ENCODE measurements around the gene KIF15. TPM values are rescaled to one million over a fixed set of nuclear protein-coding genes. Genes with fewer than 3 reads are reported as not detected.

KIF15 gene
- total and polyA plus RNA-seq, 3 donors from 2014 or later: 10.1 to 26.5 (median 16.7) TPM

DNA sequence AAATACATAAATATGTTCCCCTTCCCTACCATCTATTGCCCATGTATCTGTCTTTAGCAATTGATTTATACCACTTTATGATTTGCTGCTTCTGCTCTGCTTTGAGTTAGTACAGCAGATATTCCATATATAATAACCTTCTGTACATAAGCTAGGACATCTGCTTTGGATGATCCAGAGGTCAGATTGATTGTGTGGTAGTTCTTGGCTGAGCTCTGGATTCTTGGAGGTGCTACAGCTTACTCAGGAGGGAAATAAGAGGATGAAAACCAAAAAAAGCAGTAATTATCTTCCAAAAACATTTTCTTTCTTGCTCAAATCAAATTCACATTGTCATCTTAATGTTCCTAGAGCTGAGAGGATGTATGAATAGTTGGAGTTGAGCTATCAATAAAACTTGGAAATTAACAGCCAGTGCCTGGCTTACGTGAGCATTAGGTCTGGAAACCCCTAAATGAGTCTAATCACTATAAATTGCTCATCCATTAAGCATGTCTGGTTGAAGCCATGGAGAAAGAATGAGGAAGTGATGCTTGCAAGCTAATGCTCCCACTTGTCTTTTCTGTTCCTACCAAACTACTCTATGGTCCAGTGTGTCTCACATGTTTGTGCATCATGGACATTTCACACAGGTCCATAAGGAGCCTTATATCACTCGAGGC is 63.8 kb downstream of the KIF15 start:
- WGBS, 2 donors: 90 to 93% methylated on average over 2 of the region's 2 CpGs
- no peak overlapping the region for H3K27ac ChIP-seq
- intact Hi-C loops (cut with DNase I; ENCODE audit: low total_unique reads): no loop called here
- no peak overlapping the region for H3K4me3 ChIP-seq
- TF ChIP-seq POLR2A (IDR thresholded peaks at IDR 0.05): no peak
- TF ChIP-seq, protein P1, sequence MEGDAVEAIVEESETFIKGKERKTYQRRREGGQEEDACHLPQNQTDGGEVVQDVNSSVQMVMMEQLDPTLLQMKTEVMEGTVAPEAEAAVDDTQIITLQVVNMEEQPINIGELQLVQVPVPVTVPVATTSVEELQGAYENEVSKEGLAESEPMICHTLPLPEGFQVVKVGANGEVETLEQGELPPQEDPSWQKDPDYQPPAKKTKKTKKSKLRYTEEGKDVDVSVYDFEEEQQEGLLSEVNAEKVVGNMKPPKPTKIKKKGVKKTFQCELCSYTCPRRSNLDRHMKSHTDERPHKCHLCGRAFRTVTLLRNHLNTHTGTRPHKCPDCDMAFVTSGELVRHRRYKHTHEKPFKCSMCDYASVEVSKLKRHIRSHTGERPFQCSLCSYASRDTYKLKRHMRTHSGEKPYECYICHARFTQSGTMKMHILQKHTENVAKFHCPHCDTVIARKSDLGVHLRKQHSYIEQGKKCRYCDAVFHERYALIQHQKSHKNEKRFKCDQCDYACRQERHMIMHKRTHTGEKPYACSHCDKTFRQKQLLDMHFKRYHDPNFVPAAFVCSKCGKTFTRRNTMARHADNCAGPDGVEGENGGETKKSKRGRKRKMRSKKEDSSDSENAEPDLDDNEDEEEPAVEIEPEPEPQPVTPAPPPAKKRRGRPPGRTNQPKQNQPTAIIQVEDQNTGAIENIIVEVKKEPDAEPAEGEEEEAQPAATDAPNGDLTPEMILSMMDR (IDR thresholded peaks at IDR 0.05): no peak
- H3K4me1 ChIP-seq: no peaks in the 10 kb centered on the region
- no peak for DNase-seq
- H3K27me3 ChIP-seq: no peaks in the 10 kb centered on the region
- H3K36me3 ChIP-seq (ENCODE audit: low read depth, missing control alignments): no peaks in the 10 kb centered on the region
- H3K9me3 ChIP-seq: no peaks in the 10 kb centered on the region

DNA sequence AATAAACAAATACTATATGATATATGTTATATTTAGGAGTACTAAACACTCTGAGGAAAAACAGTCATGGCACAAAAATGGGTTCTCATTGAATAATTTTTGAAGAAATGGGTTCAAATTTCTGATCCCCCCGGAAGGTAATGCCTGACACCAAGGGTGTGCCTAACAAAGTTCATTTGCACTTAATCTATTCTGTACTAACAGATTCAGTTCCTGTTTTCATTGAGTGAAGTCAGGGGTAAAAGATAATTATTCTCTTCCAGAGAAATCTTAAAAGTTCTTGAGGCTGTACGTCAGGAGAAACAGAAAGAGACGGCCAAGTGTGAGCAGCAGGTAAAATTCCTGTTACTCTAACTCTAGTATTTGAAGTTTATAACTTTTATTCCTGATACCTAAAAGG is 65.6 kb downstream of the KIF15 start:
- no peaks in the 10 kb centered on the region for H3K27me3 ChIP-seq
- H3K4me3 ChIP-seq: no peak overlapping the region
- WGBS, 2 donors: 89 to 90% methylated on average over 3 of the region's 3 CpGs
- no peak overlapping the region for H3K27ac ChIP-seq
- H3K4me1 ChIP-seq: no peaks in the 10 kb centered on the region
- H3K36me3 ChIP-seq (ENCODE audit: low read depth, missing control alignments): no peaks in the 10 kb centered on the region
- no peak for TF ChIP-seq POLR2A (IDR thresholded peaks at IDR 0.05)
- TF ChIP-seq, protein P1 (IDR thresholded peaks at IDR 0.05): no peak
- intact Hi-C loops (cut with DNase I; ENCODE audit: low total_unique reads): no loop called here
- DNase-seq: no peak
- no peaks in the 10 kb centered on the region for H3K9me3 ChIP-seq

DNA sequence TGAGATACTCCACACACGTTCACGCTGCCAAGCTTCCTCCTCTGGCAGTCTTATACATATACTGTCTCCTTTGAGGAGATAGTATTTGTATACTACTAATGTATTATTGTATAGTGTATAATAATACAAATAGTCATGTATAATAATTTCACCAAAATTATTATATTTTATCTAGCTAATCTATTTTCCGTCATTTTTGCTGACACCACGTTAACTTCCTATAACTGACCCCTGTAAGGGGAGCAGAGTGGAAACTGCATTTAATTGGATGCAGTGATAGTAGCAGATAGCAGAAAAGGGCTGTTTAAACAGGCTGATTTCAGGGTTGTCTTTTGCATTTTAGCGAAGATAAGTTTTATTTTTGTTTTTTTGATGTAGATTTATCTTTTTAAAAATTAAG is 69.6 kb downstream of the KIF15 start:
- no peaks in the 10 kb centered on the region for H3K36me3 ChIP-seq (ENCODE audit: low read depth, missing control alignments)
- no peak overlapping the region for H3K27ac ChIP-seq
- H3K27me3 ChIP-seq: no peaks in the 10 kb centered on the region
- TF ChIP-seq, protein P1 (IDR thresholded peaks at IDR 0.05): no peak
- no peak for TF ChIP-seq POLR2A (IDR thresholded peaks at IDR 0.05)
- no peaks in the 10 kb centered on the region for H3K9me3 ChIP-seq
- 91% methylated on average over 5 of the region's 5 CpGs for WGBS, 2 donors
- H3K4me3 ChIP-seq: no peak overlapping the region
- H3K4me1 ChIP-seq: no peaks in the 10 kb centered on the region
- DNase-seq: no peak
- intact Hi-C loops (cut with DNase I; ENCODE audit: low total_unique reads): no loop called here

DNA sequence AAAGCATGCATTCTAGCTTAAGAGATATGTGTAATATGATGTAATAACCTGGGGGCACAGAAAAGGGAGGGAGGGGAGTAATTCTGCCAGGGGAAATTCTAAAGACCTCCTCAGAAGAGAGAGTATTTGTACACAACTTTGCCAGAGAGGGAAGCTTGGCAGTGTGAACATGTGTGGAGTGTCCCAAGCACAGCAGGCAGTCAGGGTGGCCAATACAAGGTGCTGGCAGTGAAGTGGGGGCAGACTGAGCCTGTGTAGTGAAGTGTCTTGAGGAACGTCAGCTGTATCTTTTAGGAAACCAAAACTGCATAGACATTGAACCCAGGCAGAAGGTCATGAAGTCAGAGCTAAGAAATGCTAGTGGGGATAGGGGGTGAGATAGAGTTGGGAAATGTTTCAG is 70.4 kb downstream of the KIF15 start:
- TF ChIP-seq POLR2A (IDR thresholded peaks at IDR 0.05): no peak
- TF ChIP-seq, protein P1 (IDR thresholded peaks at IDR 0.05): no peak
- intact Hi-C loops (cut with DNase I; ENCODE audit: low total_unique reads): no loop called here
- WGBS, 2 donors: 63 to 81% methylated on average over 1 of the region's 1 CpG

DNA sequence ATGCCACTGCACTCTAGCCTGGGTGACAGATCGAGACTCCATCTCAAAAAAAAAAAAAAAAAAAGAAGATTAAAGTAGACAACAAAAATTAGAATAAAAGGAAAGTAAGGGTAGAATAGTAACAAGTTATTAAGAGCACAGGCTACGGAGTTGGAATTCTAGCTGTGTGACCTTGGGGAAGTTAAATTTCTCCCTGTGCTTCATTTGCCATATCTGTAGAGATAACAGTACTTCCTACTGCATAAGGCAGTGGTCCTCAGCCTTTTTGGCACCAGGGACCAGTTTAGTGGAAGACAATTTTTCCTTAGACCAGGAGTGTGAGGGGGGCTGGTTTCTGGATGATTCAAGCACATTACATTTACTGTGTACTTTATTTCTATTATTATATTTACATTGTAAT is 71.4 kb downstream of the KIF15 start:
- intact Hi-C loops (cut with DNase I; ENCODE audit: low total_unique reads): no loop called here
- H3K27me3 ChIP-seq: no peaks in the 10 kb centered on the region
- no peak for DNase-seq
- H3K4me3 ChIP-seq: no peak overlapping the region
- TF ChIP-seq POLR2A (IDR thresholded peaks at IDR 0.05): no peak
- TF ChIP-seq, protein P1 (IDR thresholded peaks at IDR 0.05): no peak
- H3K36me3 ChIP-seq (ENCODE audit: low read depth, missing control alignments): no peaks in the 10 kb centered on the region
- H3K4me1 ChIP-seq: no peaks in the 10 kb centered on the region
- no peak overlapping the region for H3K27ac ChIP-seq
- H3K9me3 ChIP-seq: no peaks in the 10 kb centered on the region
- 40 to 49% methylated on average over 2 of the region's 2 CpGs for WGBS, 2 donors

More for the DNA sequence above, 70.4 kb downstream of the KIF15 start:
- Histone ChIP-seq H3K27me3 (no peaks in the 10 kb centered on the region), H3K4me3 (no peak overlapping the region), H3K4me1 (no peaks in the 10 kb centered on the region), H3K9me3 (no peaks in the 10 kb centered on the region), H3K27ac (no peak overlapping the region), H3K36me3 (ENCODE audit: low read depth, missing control alignments) (no peaks in the 10 kb centered on the region)
- DNase-seq: no peak

Data from testis (tissue), 3 donors.